Astrocyte (in vitro differentiated cells and primary cell): Measurements from ENCODE around the gene NFS1.

ENCODE experiments used
- EZH2 ChIP-seq: IDR thresholded peaks from 2 replicates; pipeline ENCODE4 v1.6.1; 2012; ENCODE audit warnings: mild to moderate bottlenecking, low read length, inconsistent platforms; ENCODE audit not compliant: insufficient read depth
- TF ChIP-seq, protein P1 (sequence below): IDR thresholded peaks from 2 replicates; pipeline ENCODE4 v1.5.1; 2011; ENCODE audit warnings: low read depth, mild to moderate bottlenecking, inconsistent platforms, low read length, moderate library complexity; ENCODE audit not compliant: insufficient read depth

DNA sequence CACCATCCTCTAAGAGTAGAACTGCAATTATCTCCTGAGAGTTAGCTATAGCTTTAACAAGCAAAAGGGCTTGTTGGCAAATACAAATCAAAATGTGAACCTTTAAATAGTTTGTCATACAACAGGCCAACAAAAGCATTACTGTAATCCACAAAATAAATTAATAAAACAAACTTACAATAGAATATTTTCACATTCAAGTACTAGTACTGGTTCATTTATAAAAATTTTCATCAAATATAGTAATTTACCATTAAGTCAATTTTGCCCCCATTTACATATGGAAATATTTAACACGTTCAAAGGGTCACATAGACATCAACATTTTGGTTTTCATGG is 33.5 kb upstream of the NFS1 start:
- TF ChIP-seq, protein P1, sequence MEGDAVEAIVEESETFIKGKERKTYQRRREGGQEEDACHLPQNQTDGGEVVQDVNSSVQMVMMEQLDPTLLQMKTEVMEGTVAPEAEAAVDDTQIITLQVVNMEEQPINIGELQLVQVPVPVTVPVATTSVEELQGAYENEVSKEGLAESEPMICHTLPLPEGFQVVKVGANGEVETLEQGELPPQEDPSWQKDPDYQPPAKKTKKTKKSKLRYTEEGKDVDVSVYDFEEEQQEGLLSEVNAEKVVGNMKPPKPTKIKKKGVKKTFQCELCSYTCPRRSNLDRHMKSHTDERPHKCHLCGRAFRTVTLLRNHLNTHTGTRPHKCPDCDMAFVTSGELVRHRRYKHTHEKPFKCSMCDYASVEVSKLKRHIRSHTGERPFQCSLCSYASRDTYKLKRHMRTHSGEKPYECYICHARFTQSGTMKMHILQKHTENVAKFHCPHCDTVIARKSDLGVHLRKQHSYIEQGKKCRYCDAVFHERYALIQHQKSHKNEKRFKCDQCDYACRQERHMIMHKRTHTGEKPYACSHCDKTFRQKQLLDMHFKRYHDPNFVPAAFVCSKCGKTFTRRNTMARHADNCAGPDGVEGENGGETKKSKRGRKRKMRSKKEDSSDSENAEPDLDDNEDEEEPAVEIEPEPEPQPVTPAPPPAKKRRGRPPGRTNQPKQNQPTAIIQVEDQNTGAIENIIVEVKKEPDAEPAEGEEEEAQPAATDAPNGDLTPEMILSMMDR: no peak
- TF ChIP-seq EZH2: no peak
